Thyroid gland (tissue), 4 donors: ENCODE data around the gene NFIB. TPM values are rescaled to one million over a fixed set of nuclear protein-coding genes. Genes with fewer than 3 reads are reported as not detected.

Experiments
- DNase-seq, 2 donors: peaks; one replicate each; pipeline ENCODE4 v3.0.0-alpha.2; 2019
- H3K27ac ChIP-seq, 3 donors: fragments of 200-600 bp; sonication (generic); 1 replicate in 2 of 3; 2 replicates in 1 of 3; pipeline ENCODE4 v1.5.1; 2016 to 2019; ENCODE audit warnings: mild to moderate bottlenecking in 1 of 3, moderate library complexity in 1 of 3
- H3K27me3 ChIP-seq: fragments of 200-600 bp; sonication (generic); one replicate; pipeline ENCODE4 v1.5.1; 2019
- H3K36me3 ChIP-seq, 2 donors: fragments of 200-600 bp; sonication (generic); one replicate each; pipeline ENCODE4 v1.5.1; 2016 to 2019
- H3K4me1 ChIP-seq, 2 donors: fragments of 200-600 bp; sonication (generic); one replicate each; pipeline ENCODE4 v1.5.1; 2017 to 2019
- H3K4me3 ChIP-seq, 3 donors: fragments of 200-600 bp; sonication (generic); replicated peaks in 1 of 3; 1 replicate in 2 of 3; 2 replicates in 1 of 3; pipeline ENCODE4 v1.5.1; 2016; ENCODE audit warnings: mild to moderate bottlenecking in 1 of 3
- H3K9me3 ChIP-seq: fragments of 200-600 bp; sonication (generic); one replicate; pipeline ENCODE4 v1.5.1; 2017
- CTCF ChIP-seq, 6 experiments: fragments of 200-600 bp in 3 of 6; fragments of 450-650 bp in 3 of 6; sonication (generic) in 3 of 6; IDR thresholded peaks; one replicate each; pipeline ENCODE4 v1.5.1; 2016 to 2019; ENCODE audit warnings: antibody characterized with exemption in 6 of 6, mild to moderate bottlenecking in 2 of 6, inconsistent platforms in 1 of 6, moderate library complexity in 1 of 6
- POLR2A ChIP-seq, 2 donors: fragments of 450-650 bp; IDR thresholded peaks; one replicate each; pipeline ENCODE4 v1.6.1; 2017; ENCODE audit warnings: antibody characterized with exemption in 2 of 2, mild to moderate bottlenecking in 2 of 2, moderate library complexity in 1 of 2
- WGBS, 2 donors: methylation state at CpG; one replicate each; pipeline ENCODE4 v1.1.5; 2017; 5-methylcytosine and 5-hydroxymethylcytosine counted together
- intact Hi-C: fragments of 100-400 bp; cut with DNase I; formaldehyde crosslinking; loops from one replicate; pipeline ENCODE4 v1.15.1; 2023
- total RNA-seq, 4 donors: library from RNA; depleted of rRNA; stranded (reverse); fragments of >200 nt; gene quantifications; one replicate each; pipeline ENCODE4 v1.2.3, GENCODE V29; 2016

The NFIB gene
- total RNA-seq = 100 to 1,000 TPM in 3 of 4 donors, 10 to 100 TPM in 1; 57.9 to 144 (median 125) TPM

DNA sequence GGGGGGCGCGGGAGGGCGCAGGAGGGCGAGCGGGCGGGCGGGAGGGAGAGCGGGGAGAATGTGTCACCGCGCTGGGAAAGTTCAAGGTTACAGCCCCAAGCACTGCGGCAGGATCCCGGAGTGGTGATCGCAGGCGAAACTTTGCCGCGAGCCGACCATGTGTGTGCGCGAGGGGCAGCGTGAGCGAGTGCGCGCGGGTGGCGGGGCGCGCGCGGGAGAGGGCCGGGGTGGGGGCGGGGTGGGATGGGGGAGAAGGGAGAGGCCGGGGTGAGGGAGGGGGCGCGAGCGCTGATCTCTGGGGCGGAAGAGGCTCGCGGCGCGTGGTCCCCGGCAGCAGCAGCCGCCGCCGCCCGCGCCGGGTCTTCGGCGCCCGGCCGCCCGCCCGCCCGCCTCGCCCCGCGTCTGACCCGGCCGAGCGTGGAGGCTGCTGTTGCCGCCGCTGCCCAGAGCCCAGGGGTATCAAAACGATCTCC, at the start of gene NFIB:
NFIB (minus strand) TSS at position 191 of the 473 bp plus-strand sequence. CDS start 630 bp downstream, outside the sequence.
- peak; percentile 55 to 58 for DNase-seq

DNA sequence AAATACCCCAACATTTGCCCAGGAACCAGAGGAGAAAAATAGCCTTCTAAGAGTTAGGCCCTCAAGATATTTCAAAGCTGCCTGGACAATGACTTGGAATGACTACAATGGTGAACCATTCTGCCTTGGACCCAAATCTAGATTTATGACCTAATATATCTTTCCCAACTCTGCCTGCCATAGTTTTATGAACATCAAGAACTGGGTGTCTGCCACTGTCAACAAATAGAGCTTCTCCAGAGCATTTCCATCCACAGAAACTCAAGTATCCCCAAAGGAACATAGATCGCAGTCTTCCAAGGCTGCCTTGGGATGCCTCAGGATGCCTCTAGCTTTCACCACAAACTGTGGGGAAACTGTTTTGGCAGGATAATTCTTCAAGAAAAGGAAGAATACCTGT, 48.2 kb upstream of the NFIB start:
- H3K27ac ChIP-seq = peak overlapping the region in 1 of 3 donors; percentile 27
- no peak overlapping the region for H3K4me3 ChIP-seq
- intact Hi-C loops = no loop called here
- 79 to 92% methylated on average over 1 of the region's 1 CpG for WGBS, 2 donors
- TF ChIP-seq POLR2A (IDR thresholded peaks at IDR 0.05) = no peak
- TF ChIP-seq CTCF (IDR thresholded peaks at IDR 0.05) = no peak
- H3K4me1 ChIP-seq = no peaks in the 10 kb centered on the region
- no peaks in the 10 kb centered on the region for H3K27me3 ChIP-seq
- H3K36me3 ChIP-seq = no peaks in the 10 kb centered on the region
- no peak for DNase-seq
- no peaks in the 10 kb centered on the region for H3K9me3 ChIP-seq

More for the DNA sequence above, at the start of gene NFIB:
- WGBS, 2 donors = 0 to 1% methylated on average over 23 to 26 of the region's 63 CpGs
- TF ChIP-seq POLR2A (IDR thresholded peaks at IDR 0.05) = no peak
- no peak for TF ChIP-seq CTCF (IDR thresholded peaks at IDR 0.05)
- H3K4me1 ChIP-seq = peaks cover 11 to 30% of the 10 kb centered on the region in 2 donors
- H3K27ac ChIP-seq = peak within 1 kb of the TSS; percentile 98 to 100 (median 98)
- H3K4me3 ChIP-seq = peak within 1 kb of the TSS; percentile 72 to 85 (median 76)
- H3K36me3 ChIP-seq = no peaks in the 10 kb centered on the region
- H3K27me3 ChIP-seq = no peaks in the 10 kb centered on the region
- no peaks in the 10 kb centered on the region for H3K9me3 ChIP-seq
- intact Hi-C loops = loop anchor here (5.0 to 10.0 kb wide), 3 partner anchors 33 to 289 kb away; no protein-coding TSS in a partner anchor

DNA sequence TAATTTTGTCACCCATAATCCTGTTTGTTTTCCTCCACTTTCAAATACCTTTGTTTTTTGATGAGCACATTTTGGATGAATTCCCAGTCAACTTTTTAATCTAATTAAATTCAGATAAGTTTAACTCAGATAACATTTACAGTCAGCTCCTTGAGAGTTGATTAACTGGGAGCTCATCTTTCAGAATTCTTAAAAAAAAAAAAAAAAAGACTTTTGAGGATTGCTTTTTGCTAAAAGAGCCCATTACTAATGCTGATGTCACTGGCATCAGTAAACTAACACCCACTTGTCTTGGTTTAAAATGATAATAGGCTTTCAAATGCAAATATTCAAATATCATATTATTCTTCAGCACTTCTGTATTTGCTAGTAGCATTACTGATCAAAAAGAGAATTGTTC, 47.1 kb upstream of the NFIB start:
- Histone ChIP-seq H3K4me3 (no peak overlapping the region), H3K27ac (no peak overlapping the region), H3K4me1 (no peaks in the 10 kb centered on the region), H3K36me3 (no peaks in the 10 kb centered on the region), H3K27me3 (no peaks in the 10 kb centered on the region), H3K9me3 (no peaks in the 10 kb centered on the region)
- DNase-seq = no peak
- intact Hi-C loops = no loop called here
- TF ChIP-seq CTCF (IDR thresholded peaks at IDR 0.05) = no peak

GRCh38 chr9:14358523-14358922, 44.6 kb upstream of the NFIB start:
- Histone ChIP-seq H3K27me3 (no peaks in the 10 kb centered on the region), H3K4me3 (no peak overlapping the region), H3K4me1 (peaks cover 0 to 5% of the 10 kb centered on the region in 2 donors), H3K36me3 (no peaks in the 10 kb centered on the region), H3K9me3 (no peaks in the 10 kb centered on the region), H3K27ac (no peak overlapping the region)
- DNase-seq = no peak
- WGBS, 2 donors = 86 to 94% methylated on average over 2 of the region's 2 CpGs
- TF ChIP-seq CTCF (IDR thresholded peaks at IDR 0.05) = no peak
- TF ChIP-seq POLR2A (IDR thresholded peaks at IDR 0.05) = no peak
- intact Hi-C loops = no loop called here

DNA sequence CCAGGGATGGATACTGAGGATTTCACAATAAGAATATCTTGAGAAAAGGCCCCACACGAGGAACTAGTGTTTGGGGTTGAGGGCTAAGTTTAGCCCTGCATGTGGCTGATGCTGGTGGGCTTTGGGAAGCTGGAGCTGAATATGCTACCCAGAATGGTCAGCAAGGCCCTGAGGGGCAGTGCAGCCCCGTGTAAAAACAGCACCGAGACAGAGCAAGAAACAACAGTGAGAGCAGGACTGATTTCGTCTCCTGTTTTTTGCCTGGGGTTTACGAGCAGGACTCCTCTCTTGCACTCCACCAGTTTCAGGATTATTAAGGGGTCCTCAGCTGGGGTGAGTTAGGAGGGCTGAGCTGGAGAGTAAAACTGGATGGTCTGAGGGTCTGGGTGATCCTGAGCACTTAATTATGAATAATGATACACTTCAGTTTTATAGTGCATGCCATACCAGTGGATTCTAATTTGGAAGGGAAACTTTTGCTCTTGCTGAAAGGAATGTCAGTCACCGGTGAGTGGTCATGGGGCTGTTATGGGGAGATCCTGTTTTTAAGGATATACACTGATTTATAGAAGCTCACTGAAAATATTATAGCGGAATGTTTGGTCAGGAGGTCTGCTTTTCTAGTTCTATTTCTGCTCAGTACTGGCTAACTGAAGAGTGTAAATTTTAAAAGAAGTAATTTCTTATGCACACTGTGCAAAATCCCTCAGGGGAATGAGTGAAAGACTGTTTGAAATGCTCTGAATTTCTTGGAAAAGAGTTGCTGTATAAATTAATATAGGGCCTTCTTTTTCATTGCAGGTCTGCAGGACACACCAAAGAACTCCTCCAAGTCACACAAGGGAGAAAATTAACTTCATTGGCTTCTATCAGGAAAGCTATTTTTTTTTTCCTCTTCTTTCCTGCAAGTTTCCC, 42.7 kb upstream of the NFIB start:
- no peaks in the 10 kb centered on the region for H3K27me3 ChIP-seq
- H3K36me3 ChIP-seq = no peaks in the 10 kb centered on the region
- intact Hi-C loops = no loop called here
- H3K9me3 ChIP-seq = no peaks in the 10 kb centered on the region
- H3K4me3 ChIP-seq = no peak overlapping the region
- no peak overlapping the region for H3K27ac ChIP-seq
- H3K4me1 ChIP-seq = peaks cover 4 to 15% of the 10 kb centered on the region in 2 donors
- no peak for DNase-seq
- TF ChIP-seq POLR2A (IDR thresholded peaks at IDR 0.05) = no peak
- TF ChIP-seq CTCF (IDR thresholded peaks at IDR 0.05) = no peak
- 69 to 78% methylated on average over 7 of the region's 7 CpGs for WGBS, 2 donors
